GM12872 (cell line): ENCODE data around the gene CHRM2.

ENCODE experiments used
- TF ChIP-seq, protein P1 (sequence below): IDR thresholded peaks from 3 replicates; pipeline ENCODE4 v1.5.1; 2011; ENCODE audit warnings: low read depth, mild to moderate bottlenecking, low read length, moderate library complexity; ENCODE audit not compliant: insufficient read depth

Gene CHRM2

DNA sequence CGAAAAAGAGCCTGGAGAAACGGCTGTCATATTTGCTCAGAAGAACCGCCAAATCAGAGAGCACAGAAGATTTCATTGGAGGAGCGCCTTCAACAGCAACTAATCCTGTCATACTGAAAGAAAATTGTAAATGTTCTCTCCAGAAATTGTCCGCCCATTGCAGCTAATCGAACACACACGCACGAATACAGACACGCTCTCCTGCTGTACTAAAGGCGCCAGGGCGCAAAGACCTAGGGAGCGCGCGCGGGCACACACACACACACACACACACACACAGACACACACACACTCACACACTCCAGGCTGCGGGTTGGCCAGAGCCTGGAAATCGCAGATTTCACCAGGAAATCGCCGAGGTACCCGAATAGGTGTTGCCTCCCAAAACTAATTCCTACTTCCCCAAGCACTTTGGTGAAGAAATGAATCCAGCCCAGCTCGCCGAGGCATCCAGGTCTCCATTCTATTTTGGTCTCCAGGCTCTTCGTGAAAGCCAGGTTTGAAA lies at the start of gene CHRM2:
CHRM2 (plus strand) TSS at position 157 of the 505 bp plus-strand sequence. CDS start 146,214 bp downstream, outside the sequence.
- TF ChIP-seq, protein P1, sequence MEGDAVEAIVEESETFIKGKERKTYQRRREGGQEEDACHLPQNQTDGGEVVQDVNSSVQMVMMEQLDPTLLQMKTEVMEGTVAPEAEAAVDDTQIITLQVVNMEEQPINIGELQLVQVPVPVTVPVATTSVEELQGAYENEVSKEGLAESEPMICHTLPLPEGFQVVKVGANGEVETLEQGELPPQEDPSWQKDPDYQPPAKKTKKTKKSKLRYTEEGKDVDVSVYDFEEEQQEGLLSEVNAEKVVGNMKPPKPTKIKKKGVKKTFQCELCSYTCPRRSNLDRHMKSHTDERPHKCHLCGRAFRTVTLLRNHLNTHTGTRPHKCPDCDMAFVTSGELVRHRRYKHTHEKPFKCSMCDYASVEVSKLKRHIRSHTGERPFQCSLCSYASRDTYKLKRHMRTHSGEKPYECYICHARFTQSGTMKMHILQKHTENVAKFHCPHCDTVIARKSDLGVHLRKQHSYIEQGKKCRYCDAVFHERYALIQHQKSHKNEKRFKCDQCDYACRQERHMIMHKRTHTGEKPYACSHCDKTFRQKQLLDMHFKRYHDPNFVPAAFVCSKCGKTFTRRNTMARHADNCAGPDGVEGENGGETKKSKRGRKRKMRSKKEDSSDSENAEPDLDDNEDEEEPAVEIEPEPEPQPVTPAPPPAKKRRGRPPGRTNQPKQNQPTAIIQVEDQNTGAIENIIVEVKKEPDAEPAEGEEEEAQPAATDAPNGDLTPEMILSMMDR: no peak

DNA sequence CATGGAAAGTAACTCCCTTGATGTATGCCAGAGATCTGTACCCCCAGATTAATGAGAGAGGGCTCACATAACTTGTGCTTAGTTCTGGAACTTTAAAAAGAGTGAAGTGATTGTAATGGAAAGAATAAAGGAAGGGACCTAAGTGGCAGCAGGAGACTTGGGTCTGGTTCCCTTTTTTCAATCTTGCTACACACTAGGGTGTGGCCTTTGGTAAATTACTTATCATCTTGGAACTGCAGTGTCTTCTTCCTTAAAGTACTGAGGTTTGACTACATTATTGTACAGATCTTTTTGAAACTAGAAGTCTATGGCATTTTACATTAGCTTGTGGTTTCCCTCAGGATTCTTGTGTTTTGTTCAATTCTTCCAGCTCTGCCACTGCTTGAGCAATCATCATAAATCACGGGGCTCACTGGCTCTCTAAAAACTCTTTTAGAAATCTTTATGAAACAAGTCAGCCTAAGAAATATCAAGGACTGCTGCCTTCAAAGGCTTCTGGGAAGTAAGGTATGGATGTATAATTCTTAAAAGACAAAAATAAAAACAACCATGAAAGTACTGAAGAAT lies 22.5 kb upstream of the CHRM2 start:
- TF ChIP-seq, protein P1: no peak

DNA sequence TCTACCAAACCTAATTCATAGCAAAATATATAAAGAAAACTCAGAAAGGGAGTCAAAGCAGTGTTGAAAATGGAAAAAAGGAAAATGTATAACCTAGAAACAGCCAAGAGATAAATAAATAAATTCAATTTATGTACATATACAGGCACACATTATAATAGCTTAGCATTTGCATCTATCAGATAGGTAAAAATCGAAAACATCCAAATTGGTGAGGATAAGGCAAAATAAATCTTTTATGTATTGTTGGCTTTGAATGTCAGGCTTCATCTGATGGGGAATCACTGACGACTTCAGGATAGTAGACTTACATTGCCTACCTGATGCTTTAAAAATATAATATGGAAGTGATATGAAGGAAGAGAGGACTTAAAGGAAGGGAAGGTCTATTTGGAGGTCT lies 20.6 kb upstream of the CHRM2 start:
- TF ChIP-seq, protein P1: no peak

DNA sequence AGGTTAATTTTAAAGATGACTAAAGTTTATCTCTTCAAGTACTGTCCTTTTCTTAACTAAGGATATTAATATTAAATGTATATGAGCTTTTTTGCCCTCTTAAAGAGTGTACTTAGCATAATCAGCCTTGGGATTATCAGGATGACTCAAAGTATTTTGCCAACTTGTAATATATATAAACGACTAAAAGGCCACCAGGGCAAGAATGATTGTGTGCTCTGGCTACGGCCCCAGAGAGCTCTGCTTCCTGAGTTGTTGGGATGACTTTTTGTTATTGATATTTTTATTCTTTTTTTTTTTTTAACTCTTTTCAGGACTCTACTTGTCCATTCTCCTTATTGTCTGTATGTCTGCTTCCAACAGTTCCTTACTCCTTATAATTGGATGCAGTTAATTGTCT lies 14.8 kb upstream of the CHRM2 start:
- TF ChIP-seq, protein P1: no peak

DNA sequence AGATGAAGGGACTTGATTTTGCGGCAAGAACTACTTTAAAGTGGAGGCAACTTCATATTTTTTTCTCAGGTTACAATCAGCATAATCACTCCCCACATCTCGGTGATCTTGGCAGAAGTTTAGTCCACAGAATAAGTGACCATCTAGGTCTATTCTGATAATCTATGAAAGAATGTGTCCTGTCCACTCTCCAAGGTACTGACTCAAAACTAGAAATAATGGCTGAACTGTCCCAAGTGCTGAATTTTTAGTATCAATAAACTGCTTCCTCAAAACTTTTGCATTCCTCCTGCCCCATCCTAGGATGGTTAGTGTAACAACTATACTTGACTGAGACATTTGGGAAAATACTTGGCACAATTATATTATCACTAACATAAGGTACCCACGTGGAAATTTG lies 10.9 kb upstream of the CHRM2 start:
- TF ChIP-seq, protein P1: no peak

DNA sequence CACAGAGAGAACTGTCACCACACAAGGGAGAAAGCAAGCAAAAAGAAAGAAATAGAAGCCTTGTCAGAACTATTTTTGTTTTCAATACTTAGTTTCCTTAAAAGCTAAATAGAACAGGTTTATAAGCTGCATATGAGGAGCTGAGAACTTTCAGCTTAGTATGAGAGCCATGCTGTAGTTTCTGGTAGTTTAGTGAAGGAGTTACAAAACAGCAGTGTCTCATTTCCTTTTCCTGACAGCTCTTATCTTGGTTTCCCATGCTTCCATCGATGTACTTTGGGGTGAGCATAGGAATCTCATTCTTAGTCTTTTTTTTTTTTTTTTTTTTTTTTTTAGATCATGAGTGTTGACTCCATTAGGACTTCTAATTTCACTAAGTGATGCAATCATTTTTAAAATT lies 8.6 kb upstream of the CHRM2 start:
- TF ChIP-seq, protein P1: no peak

DNA sequence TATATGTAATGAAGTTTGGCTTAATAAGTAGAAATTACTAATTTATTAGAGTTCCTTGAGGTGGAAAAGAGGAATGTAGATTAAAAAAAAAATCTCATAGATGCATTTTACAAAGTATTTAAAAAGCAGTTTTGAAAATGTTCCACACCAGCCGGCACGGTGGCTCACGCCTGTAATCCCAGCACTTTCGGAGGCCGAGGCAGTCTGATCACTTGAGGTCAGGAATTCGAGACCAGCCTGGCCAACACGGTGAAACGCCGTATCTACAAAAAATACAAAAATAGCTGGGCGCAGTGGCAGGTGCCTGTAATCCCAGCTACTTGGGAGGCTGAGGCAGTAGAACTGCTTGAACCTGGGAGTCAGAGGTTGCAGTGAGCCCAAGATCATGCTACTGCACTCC lies 3.2 kb upstream of the CHRM2 start:
- TF ChIP-seq, protein P1: no peak
